Stomach (tissue), 4 donors: ENCODE results near the gene B3GLCT.

ENCODE experiments used
- CTCF ChIP-seq, 7 experiments: fragments of 450-650 bp in 4 of 7; fragments of 200-600 bp in 3 of 7; sonication (generic) in 3 of 7; IDR thresholded peaks; one replicate each; pipeline ENCODE4 v1.5.1; 2016 to 2019; ENCODE audit warnings: antibody characterized with exemption in 7 of 7, control low read depth in 2 of 7, mild to moderate bottlenecking in 1 of 7
- POLR2AphosphoS5 ChIP-seq, 3 donors: sonication (generic); formaldehyde crosslinking; IDR thresholded peaks; one replicate each; pipeline ENCODE4 v1.6.1; 2016; ENCODE audit warnings: antibody characterized with exemption in 3 of 3

GRCh38 chr13:31225998-31226675, 26.4 kb downstream of the B3GLCT start:
- TF ChIP-seq CTCF (IDR thresholded peaks at IDR 0.05) (no peak), POLR2AphosphoS5 (IDR thresholded peaks at IDR 0.05) (no peak)
